Hepatocyte (in vitro differentiated cells): Measurements from ENCODE around the gene ABCB10. TPM values are rescaled to one million over a fixed set of nuclear protein-coding genes. Genes with fewer than 3 reads are reported as not detected.

Experiments used
- DNase-seq: peaks from one replicate; pipeline ENCODE4 v3.0.0-alpha.2; 2016; ENCODE audit warnings: low spot score
- H2AFZ ChIP-seq: fragments of 200-600 bp; sonication (generic); 2 replicates; pipeline ENCODE4 v1.6.0; 2016; ENCODE audit warnings: antibody characterized with exemption, mild to moderate bottlenecking
- H3K27ac ChIP-seq: fragments of 200-600 bp; sonication (generic); 2 replicates; pipeline ENCODE4 v1.5.1; 2016; ENCODE audit warnings: mild to moderate bottlenecking
- H3K27me3 ChIP-seq: fragments of 200-600 bp; sonication (generic); 2 replicates; pipeline ENCODE4 v1.6.1; 2016
- H3K36me3 ChIP-seq: fragments of 200-600 bp; sonication (generic); replicated peaks from 2 replicates; pipeline ENCODE4 v1.5.1; 2016; ENCODE audit warnings: low read depth; ENCODE audit not compliant: insufficient read depth
- H3K4me1 ChIP-seq: fragments of 200-600 bp; sonication (generic); 2 replicates; pipeline ENCODE4 v1.5.1; 2016; ENCODE audit warnings: mild to moderate bottlenecking, moderate library complexity; ENCODE audit not compliant: insufficient read depth
- H3K4me2 ChIP-seq: fragments of 200-600 bp; sonication (generic); 2 replicates; pipeline ENCODE4 v1.6.0; 2016
- H3K4me3 ChIP-seq: fragments of 200-600 bp; sonication (generic); 2 replicates; pipeline ENCODE4 v1.5.1; 2016; ENCODE audit warnings: mild to moderate bottlenecking
- H3K79me2 ChIP-seq: fragments of 200-600 bp; sonication (generic); 2 replicates; pipeline ENCODE4 v1.6.0; 2017; ENCODE audit warnings: mild to moderate bottlenecking
- H3K9me2 ChIP-seq: fragments of 200-600 bp; sonication (generic); replicated peaks from 2 replicates; pipeline ENCODE4 v1.6.0; 2017; ENCODE audit warnings: mild to moderate bottlenecking; ENCODE audit not compliant: insufficient read depth
- H3K9me3 ChIP-seq: fragments of 200-600 bp; sonication (generic); 2 replicates; pipeline ENCODE4 v1.5.1; 2016; ENCODE audit warnings: low read depth, mild to moderate bottlenecking
- H4K20me1 ChIP-seq: fragments of 200-600 bp; sonication (generic); 2 replicates; pipeline ENCODE4 v1.6.0; 2016; ENCODE audit warnings: mild to moderate bottlenecking; ENCODE audit not compliant: insufficient read depth, poor library complexity, severe bottlenecking
- CTCF ChIP-seq: fragments of 200-600 bp; sonication (generic); IDR thresholded peaks from 2 replicates; pipeline ENCODE4 v1.5.1; 2016; ENCODE audit warnings: antibody characterized with exemption, mild to moderate bottlenecking; ENCODE audit not compliant: poor library complexity
- EZH2 ChIP-seq: fragments of 200-600 bp; sonication (generic); IDR thresholded peaks from 2 replicates; pipeline ENCODE4 v1.6.1; 2016; ENCODE audit warnings: antibody characterized with exemption, mild to moderate bottlenecking, borderline replicate concordance
- EZH2phosphoT487 ChIP-seq: fragments of 200-600 bp; sonication (generic); IDR thresholded peaks from one replicate; pipeline ENCODE4 v1.6.1; 2018; ENCODE audit warnings: antibody characterized with exemption, mild to moderate bottlenecking, low read depth, moderate library complexity; ENCODE audit not compliant: unreplicated experiment, severe bottlenecking
- WGBS: methylation state at CpG from one replicate; pipeline ENCODE4 v1.1.6; 2016; ENCODE audit warnings: low lambda C conversion rate; ENCODE audit errors: missing lambda C conversion rate; 5-methylcytosine and 5-hydroxymethylcytosine counted together
- polyA plus RNA-seq: library from polyadenylated mRNA; unstranded; fragments of >200 nt; fragmentation: Nextera tagmentation; extraction: Ambion mirVana; gene quantifications from 2 replicates; pipeline ENCODE4 v1.2.1, GENCODE V29; 2016
- total RNA-seq: library from RNA; depleted of rRNA; stranded (reverse); fragments of >200 nt; gene quantifications from 2 replicates; pipeline ENCODE4 v1.2.3, GENCODE V29; 2014

The ABCB10 gene
- total and polyA plus RNA-seq, 2 experiments from 2014 or later: 23.4 to 33.3 TPM

GRCh38 chr1:229508823-229509337 is 49.6 kb downstream of the ABCB10 start:
- H3K9me2 ChIP-seq: no peaks in the 10 kb centered on the region
- H3K4me1 ChIP-seq: peaks cover 19% of the 10 kb centered on the region
- TF ChIP-seq EZH2phosphoT487 (no peak), CTCF (no peak), EZH2 (no peak)
- 83% methylated on average over 7 of the region's 7 CpGs for WGBS
- H3K79me2 ChIP-seq: peaks cover 35% of the 10 kb centered on the region
- H3K36me3 ChIP-seq: no peaks in the 10 kb centered on the region
- peak overlapping the region; percentile 86 for H3K4me2 ChIP-seq
- peak overlapping the region; percentile 50 for H2AFZ ChIP-seq
- no peaks in the 10 kb centered on the region for H3K9me3 ChIP-seq
- H3K27me3 ChIP-seq: no peaks in the 10 kb centered on the region
- H4K20me1 ChIP-seq: peaks cover 3% of the 10 kb centered on the region
- H3K4me3 ChIP-seq: peak overlapping the region; percentile 9
- DNase-seq: peak; percentile 5
- H3K27ac ChIP-seq: peak overlapping the region; percentile 95

- Histone ChIP-seq H3K36me3 (no peaks in the 10 kb centered on the region), H3K27ac (peak within 1 kb of the TSS; percentile 95), H3K79me2 (peaks cover 40% of the 10 kb centered on the region), H3K9me3 (no peaks in the 10 kb centered on the region), H4K20me1 (peaks cover 3% of the 10 kb centered on the region), H3K9me2 (no peaks in the 10 kb centered on the region), H3K4me3 (peak within 1 kb of the TSS; percentile 95), H3K4me2 (peak within 1 kb of the TSS; percentile 93), H3K4me1 (peaks cover 19% of the 10 kb centered on the region), H3K27me3 (no peaks in the 10 kb centered on the region), H2AFZ (peak within 1 kb of the TSS; percentile 82)
- WGBS: 2% methylated on average over 61 of the region's 65 CpGs
- TF ChIP-seq CTCF (no peak), EZH2 (no peak), EZH2phosphoT487 (no peak)
- DNase-seq: peak; percentile 100
Observed at GRCh38 chr1:229507951-229508822, 50.3 kb downstream of the ABCB10 start, which contains the start of gene NUP133. Gene NUP133 (minus strand): TSS chr1:229508341. CDS start chr1:229508249, 92 bp downstream.

DNA sequence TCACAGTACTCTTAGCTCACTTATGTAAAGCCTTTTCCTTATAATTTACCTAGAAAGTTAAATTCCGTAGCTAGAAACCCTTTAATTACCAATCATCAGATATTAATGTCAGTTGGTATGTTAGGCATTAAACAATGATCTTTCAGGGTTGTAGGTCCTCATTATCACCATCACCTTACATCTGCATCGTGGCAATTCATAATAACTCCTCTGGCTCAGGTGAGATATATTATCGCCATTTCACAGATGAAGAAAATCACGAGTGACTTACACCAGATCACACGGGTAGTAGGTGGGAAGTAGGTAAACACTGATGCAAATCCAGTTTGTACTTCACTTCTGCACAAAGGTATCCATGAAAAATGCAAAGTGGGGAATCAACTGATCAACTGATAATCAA is 51.0 kb downstream of the ABCB10 start:
- TF ChIP-seq CTCF (no peak), EZH2phosphoT487 (no peak), EZH2 (no peak)
- WGBS: 12% methylated on average over 5 of the region's 5 CpGs
- Histone ChIP-seq H3K9me3 (no peaks in the 10 kb centered on the region), H3K27me3 (no peaks in the 10 kb centered on the region), H3K79me2 (peaks cover 40% of the 10 kb centered on the region), H4K20me1 (peaks cover 3% of the 10 kb centered on the region), H2AFZ (peak overlapping the region; percentile 82), H3K4me2 (peak overlapping the region; percentile 93), H3K27ac (peak overlapping the region; percentile 95), H3K36me3 (no peaks in the 10 kb centered on the region), H3K9me2 (no peaks in the 10 kb centered on the region), H3K4me3 (peak overlapping the region; percentile 95), H3K4me1 (peaks cover 19% of the 10 kb centered on the region)
- DNase-seq: no peak
